MCF 10A (cell line): Measurements from ENCODE around the gene CCL8. TPM values are rescaled to one million over a fixed set of nuclear protein-coding genes. Genes with fewer than 3 reads are reported as not detected.

Source experiments
- BruUV-seq: library from RNA; stranded (reverse); fragments of 400-500 nt; replicated peaks from 2 replicates; lab custom pipeline; 2021; lab: Mats Ljungman, UMichigan
- CTCF ChIA-PET: fragments of 300-600 bp; sonication (Branson Sonifier 250); formaldehyde crosslinking; extraction: SDS; loops from one replicate; lab custom pipeline; 2021; ENCODE audit warnings: antibody characterized with exemption, inconsistent platforms; lab: Yijun Ruan, JAX
- POLR2A ChIA-PET: fragments of 300-600, 350-650 bp; sonication (Branson Sonifier 250); formaldehyde crosslinking; extraction: SDS; loops from one replicate; lab custom pipeline; 2020; ENCODE audit warnings: antibody characterized with exemption, inconsistent platforms; lab: Yijun Ruan, JAX
- DNase-seq: peaks from one replicate; pipeline ENCODE4 v3.0.0-alpha.2; 2018; ENCODE audit not compliant: unreplicated experiment
- H3K27ac Mint-ChIP-seq: one replicate; pipeline ENCODE4 v1.8.0; 2022; ENCODE audit warnings: mild to moderate bottlenecking, low read depth, mixed read lengths; ENCODE audit not compliant: unreplicated experiment
- H3K27me3 Mint-ChIP-seq: one replicate; pipeline ENCODE4 v1.8.0; 2022; ENCODE audit warnings: mixed read lengths; ENCODE audit not compliant: insufficient read depth, unreplicated experiment
- H3K36me3 Mint-ChIP-seq: one replicate; pipeline ENCODE4 v1.8.0; 2022; ENCODE audit warnings: mild to moderate bottlenecking, moderate library complexity, mixed read lengths; ENCODE audit not compliant: insufficient read depth, unreplicated experiment
- H3K4me1 Mint-ChIP-seq: one replicate; pipeline ENCODE4 v1.8.0; 2022; ENCODE audit warnings: mixed read lengths; ENCODE audit not compliant: insufficient read depth, unreplicated experiment
- H3K4me3 Mint-ChIP-seq: one replicate; pipeline ENCODE4 v1.8.0; 2022; ENCODE audit warnings: mild to moderate bottlenecking, moderate library complexity, mixed read lengths; ENCODE audit not compliant: unreplicated experiment
- H3K9me3 Mint-ChIP-seq: one replicate; pipeline ENCODE4 v1.8.0; 2022; ENCODE audit warnings: mixed read lengths; ENCODE audit not compliant: unreplicated experiment
- CTCF ChIP-seq: fragments of 200-600 bp; IDR thresholded peaks from one replicate; pipeline ENCODE4 v1.8.0; 2022; ENCODE audit warnings: antibody characterized with exemption, mild to moderate bottlenecking; ENCODE audit not compliant: unreplicated experiment
- intact Hi-C: fragments of 100-400 bp; cut with micrococcal nuclease; formaldehyde crosslinking; loops from 2 replicates; pipeline ENCODE4 v1.14.1; 2022
- total RNA-seq: library from RNA; stranded (reverse); gene quantifications from 2 replicates; pipeline ENCODE4 v1.2.3, GENCODE V29; 2022

CCL8 gene
- total RNA-seq, 1 experiment from 2014 or later = not detected

GRCh38 chr17:34366529-34367107 is 47.4 kb downstream of the CCL8 start:
- Mint-ChIP-seq H3K9me3 (no peaks in the 10 kb centered on the region), H3K4me3 (no peak overlapping the region), H3K27me3 (peaks cover 19% of the 10 kb centered on the region), H3K27ac (no peak overlapping the region), H3K4me1 (no peaks in the 10 kb centered on the region), H3K36me3 (peaks cover 5% of the 10 kb centered on the region)
- intact Hi-C loops = no loop called here
- BruUV-seq = no TSS peak
- no peak for DNase-seq
- ChIA-PET POLR2A (no interaction called here), CTCF (interaction anchor here (0.6 to 1.4 kb wide), 3 partner anchors 131 to 575 kb away, joined by 3 to 7 read pairs (median 3); no protein-coding TSS in a partner anchor)
- TF ChIP-seq CTCF = no peak

GRCh38 chr17:34367486-34368195 is 48.4 kb downstream of the CCL8 start:
- TF ChIP-seq CTCF = no peak
- ChIA-PET POLR2A (no interaction called here), CTCF (interaction anchor here (1.0 to 1.4 kb wide), 2 partner anchors 52 to 167 kb away, joined by 5 to 7 read pairs; no protein-coding TSS in a partner anchor)
- Mint-ChIP-seq H3K4me3 (no peak overlapping the region), H3K36me3 (peaks cover 5% of the 10 kb centered on the region), H3K9me3 (no peaks in the 10 kb centered on the region), H3K4me1 (no peaks in the 10 kb centered on the region), H3K27ac (no peak overlapping the region), H3K27me3 (peaks cover 19% of the 10 kb centered on the region)
- DNase-seq = no peak
- BruUV-seq = no TSS peak
- intact Hi-C loops = no loop called here

GRCh38 chr17:34368196-34368945 is 49.1 kb downstream of the CCL8 start:
- intact Hi-C loops = no loop called here

More at GRCh38 chr17:34368196-34368945, 49.1 kb downstream of the CCL8 start:
- ChIA-PET POLR2A (no interaction called here), CTCF (interaction anchor here (0.7 to 1.4 kb wide), 3 partner anchors 52 to 243 kb away, joined by 3 to 7 read pairs (median 5); no protein-coding TSS in a partner anchor)
- H3K27ac Mint-ChIP-seq = no peak overlapping the region
- DNase-seq = no peak
- no peaks in the 10 kb centered on the region for H3K4me1 Mint-ChIP-seq
- H3K27me3 Mint-ChIP-seq = peaks cover 19% of the 10 kb centered on the region
- no peaks in the 10 kb centered on the region for H3K9me3 Mint-ChIP-seq
- no peak for TF ChIP-seq CTCF
- no peak overlapping the region for H3K4me3 Mint-ChIP-seq
- no TSS peak for BruUV-seq
- peaks cover 5% of the 10 kb centered on the region for H3K36me3 Mint-ChIP-seq
